GM12872 (cell line): Measurements from ENCODE around the gene AGBL4.

Experiments used
- CTCF ChIP-seq: IDR thresholded peaks from 3 replicates; pipeline ENCODE4 v1.5.1; 2011; ENCODE audit warnings: low read depth, mild to moderate bottlenecking, low read length, moderate library complexity; ENCODE audit not compliant: insufficient read depth

The AGBL4 gene

DNA sequence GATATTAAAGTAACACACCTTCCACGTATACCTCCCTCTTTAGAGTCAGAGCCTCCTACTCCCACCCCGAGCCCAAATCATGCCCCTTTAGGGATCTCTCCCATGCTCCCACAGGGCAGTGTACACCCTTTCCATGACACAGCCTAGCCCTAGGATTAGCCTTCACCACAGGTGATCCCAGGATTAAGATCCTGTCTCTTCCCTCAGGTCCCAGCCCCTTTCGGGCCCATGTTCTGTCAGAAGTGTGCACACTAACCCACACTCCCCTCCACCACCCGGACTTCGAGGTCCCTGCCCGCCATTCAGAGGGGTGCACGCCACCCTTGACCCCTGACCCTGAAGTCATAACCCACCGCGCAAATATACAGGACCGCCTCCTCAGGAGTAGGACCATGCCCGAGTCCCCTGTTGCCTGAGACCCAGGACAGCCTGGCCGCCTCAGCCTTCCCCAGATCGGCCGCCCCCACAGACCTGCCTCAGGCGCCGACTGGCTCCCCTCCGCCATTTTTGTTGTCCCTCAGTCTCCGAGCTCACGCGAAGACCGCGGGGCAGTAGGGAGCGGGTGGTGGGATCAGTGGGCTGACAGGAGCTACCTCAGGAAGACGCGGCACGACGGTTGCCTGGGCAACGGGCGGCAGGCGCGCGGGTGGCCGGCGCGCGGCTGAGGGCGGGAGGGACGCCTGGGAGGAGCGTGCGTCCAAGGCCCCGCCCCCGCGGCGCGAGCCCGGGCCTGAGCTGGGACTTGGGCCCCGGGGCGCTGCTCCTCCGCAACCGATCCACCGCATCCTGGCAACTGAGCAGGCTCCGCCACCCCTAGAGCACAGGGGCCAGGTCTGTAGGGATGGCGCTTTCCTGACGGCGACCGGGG lies at the start of gene AGBL4:
TSS of gene AGBL4 (minus strand) at position 663 of the 868 bp plus-strand sequence.
- TF ChIP-seq CTCF = no peak

DNA sequence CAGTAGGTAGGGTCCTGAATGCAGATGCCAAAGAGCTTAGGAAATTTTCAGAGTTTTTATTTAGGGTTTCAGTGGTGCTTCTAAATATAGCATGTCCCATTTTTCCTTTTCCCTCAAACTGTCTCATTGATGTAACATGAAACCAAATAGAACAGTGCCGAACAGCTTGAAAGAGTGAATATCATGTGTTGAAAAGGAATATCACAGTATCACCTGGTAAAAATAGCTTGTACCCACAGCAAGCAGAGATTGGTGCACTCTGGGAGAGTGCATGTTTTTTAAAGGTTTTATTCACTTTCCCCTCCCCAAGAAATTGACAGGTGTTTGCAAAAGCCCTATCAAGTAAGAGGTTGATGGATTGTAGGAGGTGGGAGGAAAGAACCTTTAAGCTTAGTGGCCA lies 43.1 kb upstream of the AGBL4 start:
- no peak for TF ChIP-seq CTCF

DNA sequence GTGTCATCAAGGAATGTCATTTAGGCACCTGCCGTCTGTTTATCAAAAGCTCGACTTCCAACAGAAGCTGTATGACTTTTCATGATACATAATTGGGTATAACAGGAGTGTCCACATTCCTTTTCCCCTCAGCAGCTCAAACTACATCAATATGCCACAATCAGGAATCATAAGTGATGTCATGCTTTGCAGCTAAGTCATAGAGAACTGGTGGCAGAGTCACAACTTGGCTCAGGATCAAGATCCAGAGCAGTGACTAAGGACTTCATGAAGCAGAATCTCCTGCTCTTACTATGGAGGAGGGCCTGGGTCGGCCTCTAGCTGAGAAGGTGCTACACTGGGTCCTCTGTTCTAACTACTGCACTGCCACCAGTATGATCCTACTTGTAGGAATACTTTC lies 36.5 kb upstream of the AGBL4 start:
- no peak for TF ChIP-seq CTCF

GRCh38 chr1:50048791-50049190 lies 25.0 kb upstream of the AGBL4 start:
- TF ChIP-seq CTCF = no peak

- no peak for TF ChIP-seq CTCF
Measured at GRCh38 chr1:50047916-50048694, 24.4 kb upstream of the AGBL4 start.

GRCh38 chr1:50038237-50038809 lies 14.6 kb upstream of the AGBL4 start:
- no peak for TF ChIP-seq CTCF

GRCh38 chr1:50027794-50028193 lies 4.0 kb upstream of the AGBL4 start:
- no peak for TF ChIP-seq CTCF
